Ishikawa (cell line): ENCODE results near the gene DNER.

Experiments
- CEBPB ChIP-seq: IDR thresholded peaks from 2 replicates; pipeline ENCODE4 v1.6.1; 2012
- CREB1 ChIP-seq: IDR thresholded peaks from 2 replicates; pipeline ENCODE4 v1.6.1; 2012; ENCODE audit warnings: low read depth
- EGR1 ChIP-seq: IDR thresholded peaks from 2 replicates; pipeline ENCODE4 v1.6.1; 2012
- EP300 ChIP-seq: IDR thresholded peaks from 2 replicates; pipeline ENCODE4 v1.6.1; 2012; ENCODE audit warnings: borderline replicate concordance
- FOXM1 ChIP-seq: IDR thresholded peaks from 2 replicates; pipeline ENCODE4 v1.6.1; 2012; ENCODE audit warnings: low read depth, borderline replicate concordance
- MAX ChIP-seq: IDR thresholded peaks from 2 replicates; pipeline ENCODE4 v1.6.1; 2012
- NFIC ChIP-seq: IDR thresholded peaks from 2 replicates; pipeline ENCODE4 v1.6.1; 2012
- RAD21 ChIP-seq: IDR thresholded peaks from 2 replicates; pipeline ENCODE4 v1.6.1; 2012; ENCODE audit warnings: low read depth
- REST ChIP-seq: IDR thresholded peaks from 2 replicates; pipeline ENCODE4 v1.6.1; 2012; ENCODE audit warnings: low read depth, mild to moderate bottlenecking
- TAF1 ChIP-seq: IDR thresholded peaks from 2 replicates; pipeline ENCODE4 v1.6.1; 2012; ENCODE audit warnings: low read depth, mild to moderate bottlenecking
- TCF12 ChIP-seq: IDR thresholded peaks from 2 replicates; pipeline ENCODE4 v1.6.1; 2012; ENCODE audit warnings: low read depth
- TEAD4 ChIP-seq: IDR thresholded peaks from 2 replicates; pipeline ENCODE4 v1.6.1; 2012
- USF1 ChIP-seq: IDR thresholded peaks from 2 replicates; pipeline ENCODE4 v1.6.1; 2012
- YY1 ChIP-seq: IDR thresholded peaks from 2 replicates; pipeline ENCODE4 v1.6.1; 2012; ENCODE audit warnings: low read depth
- ZBTB7A ChIP-seq: IDR thresholded peaks from 2 replicates; pipeline ENCODE4 v1.6.1; 2012; ENCODE audit warnings: low read depth

The DNER gene

GRCh38 chr2:229438430-229439159 is 275.8 kb downstream of the DNER start:
- TF ChIP-seq EP300: no peak
- no peak for TF ChIP-seq FOXM1
- TF ChIP-seq CREB1: no peak
- no peak for TF ChIP-seq CEBPB
- no peak for TF ChIP-seq ZBTB7A

- no peak for TF ChIP-seq REST
- TF ChIP-seq EGR1: no peak
- no peak for TF ChIP-seq FOXM1
- no peak for TF ChIP-seq USF1
- TF ChIP-seq CEBPB: no peak
- TF ChIP-seq YY1: no peak
- no peak for TF ChIP-seq EP300
- no peak for TF ChIP-seq TEAD4
- TF ChIP-seq RAD21: no peak
- no peak for TF ChIP-seq TCF12
- no peak for TF ChIP-seq NFIC
- no peak for TF ChIP-seq CREB1
- TF ChIP-seq MAX: no peak
- no peak for TF ChIP-seq TAF1
- no peak for TF ChIP-seq ZBTB7A
Observed at GRCh38 chr2:229437467-229437866, 276.9 kb downstream of the DNER start.

- no peak for TF ChIP-seq RAD21
- TF ChIP-seq TAF1: no peak
- TF ChIP-seq NFIC: no peak
- TF ChIP-seq ZBTB7A: no peak
- TF ChIP-seq CEBPB: no peak
- TF ChIP-seq USF1: no peak
- TF ChIP-seq TEAD4: no peak
- TF ChIP-seq MAX: no peak
- TF ChIP-seq CREB1: no peak
- TF ChIP-seq FOXM1: no peak
- TF ChIP-seq EP300: no peak
- no peak for TF ChIP-seq YY1
- no peak for TF ChIP-seq EGR1
- no peak for TF ChIP-seq REST
- no peak for TF ChIP-seq TCF12
Observed at GRCh38 chr2:229434187-229434586, 280.2 kb downstream of the DNER start.

GRCh38 chr2:229433351-229433750 is 281.0 kb downstream of the DNER start:
- TF ChIP-seq YY1 (no peak), TCF12 (no peak), FOXM1 (no peak), NFIC (no peak), REST (no peak), TAF1 (no peak), EP300 (no peak), TEAD4 (no peak), USF1 (no peak), EGR1 (no peak), CEBPB (no peak), ZBTB7A (no peak), MAX (no peak), RAD21 (no peak), CREB1 (no peak)
